GM18951 (cell line): ENCODE measurements around the gene HLCS.

Experiments used
- POLR2A ChIP-seq: IDR thresholded peaks from 4 replicates; pipeline ENCODE4 v1.6.1; 2011; ENCODE audit warnings: mild to moderate bottlenecking; ENCODE audit not compliant: insufficient read length, insufficient read depth; ENCODE audit errors: extremely low read depth
- in situ Hi-C: fragments of 300-500 bp; cut with MboI; formaldehyde crosslinking; loops from one replicate; pipeline ENCODE4 v1.12.0; 2022; ENCODE audit warnings: low sequenced_read_pairs, mixed read lengths, inconsistent platforms; ENCODE audit not compliant: unreplicated experiment

The HLCS gene

GRCh38 chr21:36722370-36723368, 243.8 kb downstream of the HLCS start:
- TF ChIP-seq POLR2A = no peak
- in situ Hi-C loops = no loop called here

GRCh38 chr21:36721817-36722216, 244.7 kb downstream of the HLCS start:
- in situ Hi-C loops = no loop called here
- no peak for TF ChIP-seq POLR2A

GRCh38 chr21:36719614-36720013, 246.9 kb downstream of the HLCS start:
- TF ChIP-seq POLR2A = no peak
- in situ Hi-C loops = no loop called here

- in situ Hi-C loops = no loop called here
- no peak for TF ChIP-seq POLR2A
Measured at GRCh38 chr21:36718951-36719501, 247.4 kb downstream of the HLCS start.

- in situ Hi-C loops = no loop called here
- TF ChIP-seq POLR2A = no peak
Measured at GRCh38 chr21:36717976-36718375, 248.5 kb downstream of the HLCS start.

- TF ChIP-seq POLR2A = no peak
- in situ Hi-C loops = no loop called here
Measured at GRCh38 chr21:36716836-36717235, 249.6 kb downstream of the HLCS start.

- in situ Hi-C loops = no loop called here
- no peak for TF ChIP-seq POLR2A
Measured at GRCh38 chr21:36716387-36716786, 250.1 kb downstream of the HLCS start.

GRCh38 chr21:36713746-36714145, 252.7 kb downstream of the HLCS start:
- TF ChIP-seq POLR2A = no peak
- in situ Hi-C loops = no loop called here

- no peak for TF ChIP-seq POLR2A
- in situ Hi-C loops = no loop called here
Measured at GRCh38 chr21:36710729-36711048, 255.8 kb downstream of the HLCS start.

- in situ Hi-C loops = no loop called here
Measured at GRCh38 chr21:36709868-36710728, 256.4 kb downstream of the HLCS start.

GRCh38 chr21:36709030-36709867, 257.2 kb downstream of the HLCS start:
- TF ChIP-seq POLR2A = no peak

More at GRCh38 chr21:36709868-36710728, 256.4 kb downstream of the HLCS start:
- TF ChIP-seq POLR2A = no peak

GRCh38 chr21:36708286-36709029, 258.0 kb downstream of the HLCS start:
- TF ChIP-seq POLR2A = no peak
- in situ Hi-C loops = no loop called here

More at GRCh38 chr21:36709030-36709867, 257.2 kb downstream of the HLCS start:
- in situ Hi-C loops = no loop called here

- TF ChIP-seq POLR2A = no peak
- in situ Hi-C loops = no loop called here
Measured at GRCh38 chr21:36707763-36708285, 258.6 kb downstream of the HLCS start.
